Smooth muscle cell (in vitro differentiated cells): Measurements from ENCODE around the gene ZNF175. TPM values are rescaled to one million over a fixed set of nuclear protein-coding genes. Genes with fewer than 3 reads are reported as not detected.

ENCODE experiments used
- DNase-seq: peaks from one replicate; lab custom pipeline; 2025; ENCODE audit not compliant: unreplicated experiment; lab: John Stamatoyannopoulos, UW
- H2AFZ ChIP-seq: fragments of 200-600 bp; sonication (generic); 2 replicates; pipeline ENCODE4 v1.6.0; 2016; ENCODE audit warnings: antibody characterized with exemption, low read depth, mild to moderate bottlenecking
- H3F3A ChIP-seq: fragments of 200-600 bp; sonication (generic); 2 replicates; pipeline ENCODE4 v1.6.0; 2017; ENCODE audit warnings: antibody characterized with exemption, low read depth
- H3K27ac ChIP-seq: fragments of 200-600 bp; sonication (generic); 2 replicates; pipeline ENCODE4 v1.5.1; 2016; ENCODE audit warnings: low read depth, mild to moderate bottlenecking
- H3K27me3 ChIP-seq: fragments of 200-600 bp; sonication (generic); 2 replicates; pipeline ENCODE4 v1.6.1; 2016; ENCODE audit warnings: low read depth, mild to moderate bottlenecking
- H3K36me3 ChIP-seq: fragments of 200-600 bp; sonication (generic); 2 replicates; pipeline ENCODE4 v1.5.1; 2016; ENCODE audit warnings: low read depth
- H3K4me1 ChIP-seq: fragments of 200-600 bp; sonication (generic); 2 replicates; pipeline ENCODE4 v1.5.1; 2016; ENCODE audit warnings: low read depth
- H3K4me2 ChIP-seq: fragments of 200-600 bp; sonication (generic); 2 replicates; pipeline ENCODE4 v1.6.0; 2016; ENCODE audit warnings: mild to moderate bottlenecking
- H3K4me3 ChIP-seq: fragments of 200-600 bp; sonication (generic); 2 replicates; pipeline ENCODE4 v1.5.1; 2016; ENCODE audit warnings: mild to moderate bottlenecking
- H3K79me2 ChIP-seq: fragments of 200-600 bp; sonication (generic); 2 replicates; pipeline ENCODE4 v1.6.0; 2016; ENCODE audit warnings: low read depth, mild to moderate bottlenecking
- H3K9ac ChIP-seq: fragments of 200-600 bp; sonication (generic); 2 replicates; pipeline ENCODE4 v1.6.0; 2016; ENCODE audit warnings: low read depth
- H3K9me3 ChIP-seq: fragments of 200-600 bp; sonication (generic); replicated peaks from 2 replicates; pipeline ENCODE4 v1.5.1; 2016; ENCODE audit warnings: low read depth
- H4K20me1 ChIP-seq: fragments of 200-600 bp; sonication (generic); 2 replicates; pipeline ENCODE4 v1.6.0; 2016; ENCODE audit warnings: low read depth
- WGBS: methylation state at CpG from one replicate; pipeline ENCODE4 v1.1.7; 2016; ENCODE audit warnings: low lambda C conversion rate; 5-methylcytosine and 5-hydroxymethylcytosine counted together
- polyA plus RNA-seq: library from polyadenylated mRNA; unstranded; fragments of >200 nt; fragmentation: Nextera tagmentation; extraction: Ambion mirVana; gene quantifications from 2 replicates; pipeline ENCODE4 v1.2.1, GENCODE V29; 2016
- total RNA-seq: library from RNA; depleted of rRNA; stranded (reverse); fragments of >200 nt; gene quantifications from 2 replicates; pipeline ENCODE4 v1.2.3, GENCODE V29; 2014
- TF ChIP-seq, protein P1 (sequence below): fragments of 200-600 bp; sonication (generic); IDR thresholded peaks from 2 replicates; pipeline ENCODE4 v1.5.1; 2017; ENCODE audit warnings: borderline replicate concordance, mild to moderate bottlenecking, antibody characterized with exemption; ENCODE audit not compliant: insufficient read depth, poor library complexity, severe bottlenecking

The ZNF175 gene
- total and polyA plus RNA-seq, 2 experiments from 2014 or later: 1.1 to 3.6 TPM

DNA sequence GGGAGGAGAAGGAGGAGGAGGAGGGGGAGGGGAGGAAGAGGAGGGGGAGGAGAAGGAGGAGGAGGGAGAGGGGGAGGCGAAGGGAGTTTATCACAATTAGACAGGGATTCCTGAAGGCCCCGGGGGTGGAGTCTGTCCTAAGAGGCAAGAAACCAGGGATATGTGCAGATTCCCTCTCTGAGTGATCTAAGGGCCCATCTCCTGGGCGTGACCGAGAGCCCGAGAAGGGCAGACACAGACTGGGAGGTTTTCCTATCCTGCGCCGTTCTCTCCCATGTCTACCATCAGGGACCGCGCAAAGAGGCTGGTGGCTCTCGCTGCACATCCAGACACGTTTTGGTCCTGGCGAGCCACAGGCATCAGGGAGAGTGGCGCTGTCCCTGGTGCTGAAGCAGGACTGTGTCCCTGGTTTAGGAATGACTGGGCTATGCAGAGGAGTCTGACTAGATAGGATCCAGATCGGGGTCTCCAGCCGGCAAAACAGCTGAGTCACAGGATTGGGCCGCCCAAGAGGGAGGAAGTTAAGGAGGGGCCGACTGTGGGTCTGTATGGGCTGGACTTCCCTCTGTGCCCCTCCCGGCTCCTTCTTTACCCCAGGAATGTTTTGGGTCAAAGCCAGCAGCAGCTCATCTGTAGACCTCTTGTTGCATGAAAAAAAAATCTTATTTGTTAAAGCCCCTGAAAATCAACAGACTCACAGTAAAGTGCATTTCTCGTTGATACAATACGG, 17.9 kb upstream of the ZNF175 start:
- no peak overlapping the region for H3K9ac ChIP-seq
- H3F3A ChIP-seq: no peaks in the 10 kb centered on the region
- WGBS: 48% methylated on average over 19 of the region's 20 CpGs
- peak; percentile 2 for DNase-seq
- no peaks in the 10 kb centered on the region for H3K27me3 ChIP-seq
- H3K27ac ChIP-seq: no peak overlapping the region
- no peaks in the 10 kb centered on the region for H3K4me1 ChIP-seq
- H4K20me1 ChIP-seq: no peaks in the 10 kb centered on the region
- TF ChIP-seq, protein P1, sequence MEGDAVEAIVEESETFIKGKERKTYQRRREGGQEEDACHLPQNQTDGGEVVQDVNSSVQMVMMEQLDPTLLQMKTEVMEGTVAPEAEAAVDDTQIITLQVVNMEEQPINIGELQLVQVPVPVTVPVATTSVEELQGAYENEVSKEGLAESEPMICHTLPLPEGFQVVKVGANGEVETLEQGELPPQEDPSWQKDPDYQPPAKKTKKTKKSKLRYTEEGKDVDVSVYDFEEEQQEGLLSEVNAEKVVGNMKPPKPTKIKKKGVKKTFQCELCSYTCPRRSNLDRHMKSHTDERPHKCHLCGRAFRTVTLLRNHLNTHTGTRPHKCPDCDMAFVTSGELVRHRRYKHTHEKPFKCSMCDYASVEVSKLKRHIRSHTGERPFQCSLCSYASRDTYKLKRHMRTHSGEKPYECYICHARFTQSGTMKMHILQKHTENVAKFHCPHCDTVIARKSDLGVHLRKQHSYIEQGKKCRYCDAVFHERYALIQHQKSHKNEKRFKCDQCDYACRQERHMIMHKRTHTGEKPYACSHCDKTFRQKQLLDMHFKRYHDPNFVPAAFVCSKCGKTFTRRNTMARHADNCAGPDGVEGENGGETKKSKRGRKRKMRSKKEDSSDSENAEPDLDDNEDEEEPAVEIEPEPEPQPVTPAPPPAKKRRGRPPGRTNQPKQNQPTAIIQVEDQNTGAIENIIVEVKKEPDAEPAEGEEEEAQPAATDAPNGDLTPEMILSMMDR: no peak
- H3K79me2 ChIP-seq: no peaks in the 10 kb centered on the region
- H2AFZ ChIP-seq: no peak overlapping the region
- H3K36me3 ChIP-seq: no peaks in the 10 kb centered on the region
- H3K4me3 ChIP-seq: no peak overlapping the region
- no peak overlapping the region for H3K4me2 ChIP-seq
- H3K9me3 ChIP-seq: no peaks in the 10 kb centered on the region

DNA sequence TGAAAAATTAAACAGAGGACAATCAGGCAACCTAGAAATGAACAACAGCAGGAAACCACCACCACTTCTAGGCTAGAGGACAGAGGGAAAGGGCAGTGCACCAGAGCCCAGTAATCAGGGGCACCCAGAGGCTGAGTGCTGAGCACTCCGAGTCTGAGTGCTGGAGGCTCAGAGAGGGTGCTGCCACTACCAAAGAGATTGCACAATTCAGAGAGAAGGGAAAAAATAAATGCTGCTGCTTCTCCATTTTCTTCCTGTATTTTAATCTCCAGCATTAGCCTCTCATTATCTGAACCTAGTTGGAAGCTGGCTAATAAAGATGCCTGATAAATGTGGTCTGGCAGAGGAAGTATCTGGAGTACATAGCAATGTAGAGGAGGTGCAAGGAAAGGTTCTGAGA, 11.8 kb upstream of the ZNF175 start:
- TF ChIP-seq, protein P1: no peak

DNA sequence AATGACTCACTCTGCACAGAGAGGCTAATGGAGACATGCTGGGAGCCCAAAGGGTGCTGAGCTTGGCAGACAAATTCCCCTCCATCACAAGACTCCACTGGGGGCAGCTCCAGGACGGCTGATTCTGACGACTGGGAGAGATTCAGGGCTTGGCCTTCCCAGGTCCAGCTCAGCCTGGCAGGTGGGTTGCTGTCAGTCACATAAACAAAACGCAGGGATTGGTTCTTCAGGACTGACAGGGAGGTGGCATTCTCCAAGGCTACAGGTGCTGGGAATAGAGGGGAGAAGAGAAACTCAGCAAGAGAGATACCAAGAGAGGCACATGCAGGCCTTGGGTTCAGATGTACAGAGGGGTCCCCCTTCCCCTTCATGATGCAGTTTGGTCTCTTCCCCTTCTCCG, 10.7 kb upstream of the ZNF175 start:
- WGBS: 50% methylated on average over 4 of the region's 4 CpGs
- Histone ChIP-seq H3K27me3 (no peaks in the 10 kb centered on the region), H3K27ac (no peak overlapping the region), H4K20me1 (no peaks in the 10 kb centered on the region), H3K9me3 (peaks cover 4% of the 10 kb centered on the region), H3K9ac (no peak overlapping the region), H3K79me2 (no peaks in the 10 kb centered on the region), H2AFZ (no peak overlapping the region), H3K36me3 (no peaks in the 10 kb centered on the region), H3K4me1 (no peaks in the 10 kb centered on the region), H3K4me3 (no peak overlapping the region), H3K4me2 (no peak overlapping the region), H3F3A (no peaks in the 10 kb centered on the region)
- no peak for DNase-seq
- TF ChIP-seq, protein P1: no peak

More for the DNA sequence above, 11.8 kb upstream of the ZNF175 start:
- no peak overlapping the region for H3K4me2 ChIP-seq
- H3F3A ChIP-seq: no peaks in the 10 kb centered on the region
- no peak overlapping the region for H3K9ac ChIP-seq
- H3K9me3 ChIP-seq: peaks cover 4% of the 10 kb centered on the region
- no peak overlapping the region for H3K27ac ChIP-seq
- H3K4me1 ChIP-seq: no peaks in the 10 kb centered on the region
- no peak overlapping the region for H2AFZ ChIP-seq
- no peaks in the 10 kb centered on the region for H3K36me3 ChIP-seq
- no peak overlapping the region for H3K4me3 ChIP-seq
- no peaks in the 10 kb centered on the region for H3K27me3 ChIP-seq
- no peak for DNase-seq
- 43% methylated on average over 1 of the region's 1 CpG for WGBS
- H4K20me1 ChIP-seq: no peaks in the 10 kb centered on the region
- H3K79me2 ChIP-seq: no peaks in the 10 kb centered on the region

DNA sequence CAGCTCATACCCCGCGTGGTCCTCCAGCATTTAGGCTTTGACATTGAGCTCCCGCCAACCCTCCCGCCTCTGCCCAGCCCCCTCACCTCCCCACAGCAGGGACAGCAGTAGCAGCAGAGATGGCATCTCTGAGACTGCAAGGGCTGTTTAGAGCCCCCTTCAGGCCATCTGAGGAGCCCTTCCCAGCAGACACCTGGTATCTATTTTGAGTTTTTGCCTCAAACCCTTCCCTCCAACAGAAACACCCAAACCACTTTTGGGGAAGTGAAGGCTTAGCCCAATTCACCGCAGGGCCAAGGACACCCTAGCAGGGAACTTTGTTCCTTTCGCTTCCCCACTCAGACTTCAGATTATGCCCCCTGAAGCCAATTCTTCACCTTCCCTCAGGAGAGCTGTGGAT, 6.3 kb upstream of the ZNF175 start:
- H3K4me1 ChIP-seq: no peaks in the 10 kb centered on the region
- no peak overlapping the region for H3K4me3 ChIP-seq
- no peaks in the 10 kb centered on the region for H3K79me2 ChIP-seq
- H3K36me3 ChIP-seq: no peaks in the 10 kb centered on the region
- H3K27me3 ChIP-seq: no peaks in the 10 kb centered on the region
- H4K20me1 ChIP-seq: no peaks in the 10 kb centered on the region
- TF ChIP-seq, protein P1: no peak
- H3K9me3 ChIP-seq: peaks cover 4% of the 10 kb centered on the region
- DNase-seq: no peak
- 77% methylated on average over 5 of the region's 6 CpGs for WGBS
- no peak overlapping the region for H3K27ac ChIP-seq
- no peak overlapping the region for H2AFZ ChIP-seq
- no peaks in the 10 kb centered on the region for H3F3A ChIP-seq
- H3K4me2 ChIP-seq: no peak overlapping the region
- no peak overlapping the region for H3K9ac ChIP-seq
